Measurements from ENCODE around the gene MSL1.

Gene MSL1

GRCh38 chr17:40106760-40107521, 14.8 kb upstream of the MSL1 start:
- no peak for DNase-seq

DNA sequence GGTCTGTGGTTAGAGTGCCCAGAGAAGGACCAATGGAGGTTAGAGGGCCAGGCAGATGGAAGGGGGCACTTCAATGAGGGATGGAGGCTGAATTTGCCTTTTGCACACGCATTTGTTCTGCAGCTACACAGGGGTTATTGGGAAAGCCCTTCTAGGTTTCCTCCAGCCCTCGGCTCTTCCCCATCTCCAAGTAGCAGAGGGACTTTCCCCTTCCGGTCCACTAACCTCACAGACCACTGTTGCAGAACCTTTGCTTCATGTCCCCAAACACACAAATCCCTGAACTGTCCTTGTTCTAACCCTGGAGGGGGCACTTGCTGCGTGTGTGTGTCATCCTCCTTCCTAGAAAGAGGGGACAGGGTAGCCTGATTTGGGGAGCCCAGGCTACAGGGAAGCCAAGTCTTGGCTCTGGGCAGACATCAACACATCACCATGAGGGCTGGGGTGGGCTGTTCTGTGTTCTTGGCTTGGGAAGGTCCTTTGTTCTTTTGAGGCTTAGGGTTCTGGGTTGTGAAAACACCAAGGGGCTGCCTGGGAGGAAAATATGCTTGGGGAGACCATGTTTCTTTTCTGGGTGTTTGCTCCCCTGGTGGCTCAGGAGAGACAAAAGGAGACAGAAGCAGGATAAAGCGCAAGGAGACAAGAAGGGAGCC, 14.1 kb upstream of the MSL1 start:
- no peak for DNase-seq

DNA sequence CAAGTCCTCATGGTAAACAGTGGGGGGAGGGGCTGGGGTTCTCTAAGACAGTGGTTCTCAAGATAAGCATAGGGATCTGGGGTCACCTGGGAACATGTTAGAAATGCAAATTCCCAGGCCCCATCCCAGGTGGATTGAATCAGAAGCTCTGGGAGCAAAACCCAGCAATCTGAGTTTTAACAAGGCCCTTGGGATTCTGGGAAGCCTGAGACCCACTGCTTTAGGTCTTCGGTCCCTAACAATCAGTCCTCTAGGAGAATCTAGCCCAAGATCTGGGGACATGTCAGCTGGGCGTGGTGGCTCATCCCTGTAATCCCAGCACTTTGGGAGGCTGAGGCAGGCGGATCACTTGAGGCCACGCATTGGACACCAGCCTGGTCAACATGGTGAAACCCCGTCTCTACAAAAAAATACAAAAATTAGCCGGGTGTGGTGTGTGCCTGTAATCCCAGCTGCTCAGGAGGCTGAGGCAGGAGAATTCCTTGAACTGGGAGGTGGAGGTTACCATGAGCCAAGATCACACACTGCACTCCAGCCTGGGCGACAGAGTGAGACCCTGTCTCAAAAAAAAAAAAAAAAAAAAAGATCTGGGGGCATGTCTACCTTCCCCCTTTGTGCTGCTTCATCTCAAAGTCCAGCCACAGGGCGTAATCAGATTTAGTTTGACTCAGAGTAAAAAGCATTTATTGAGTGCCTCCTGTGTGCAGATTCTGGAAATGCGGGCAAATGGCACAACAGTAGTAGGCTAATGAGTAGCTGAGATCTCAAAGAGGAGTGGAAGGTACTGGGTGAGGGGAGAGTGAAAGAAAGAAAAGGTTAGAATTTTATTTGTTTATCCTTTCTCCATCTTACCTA, 12.6 kb upstream of the MSL1 start:
- no peak for DNase-seq

DNA sequence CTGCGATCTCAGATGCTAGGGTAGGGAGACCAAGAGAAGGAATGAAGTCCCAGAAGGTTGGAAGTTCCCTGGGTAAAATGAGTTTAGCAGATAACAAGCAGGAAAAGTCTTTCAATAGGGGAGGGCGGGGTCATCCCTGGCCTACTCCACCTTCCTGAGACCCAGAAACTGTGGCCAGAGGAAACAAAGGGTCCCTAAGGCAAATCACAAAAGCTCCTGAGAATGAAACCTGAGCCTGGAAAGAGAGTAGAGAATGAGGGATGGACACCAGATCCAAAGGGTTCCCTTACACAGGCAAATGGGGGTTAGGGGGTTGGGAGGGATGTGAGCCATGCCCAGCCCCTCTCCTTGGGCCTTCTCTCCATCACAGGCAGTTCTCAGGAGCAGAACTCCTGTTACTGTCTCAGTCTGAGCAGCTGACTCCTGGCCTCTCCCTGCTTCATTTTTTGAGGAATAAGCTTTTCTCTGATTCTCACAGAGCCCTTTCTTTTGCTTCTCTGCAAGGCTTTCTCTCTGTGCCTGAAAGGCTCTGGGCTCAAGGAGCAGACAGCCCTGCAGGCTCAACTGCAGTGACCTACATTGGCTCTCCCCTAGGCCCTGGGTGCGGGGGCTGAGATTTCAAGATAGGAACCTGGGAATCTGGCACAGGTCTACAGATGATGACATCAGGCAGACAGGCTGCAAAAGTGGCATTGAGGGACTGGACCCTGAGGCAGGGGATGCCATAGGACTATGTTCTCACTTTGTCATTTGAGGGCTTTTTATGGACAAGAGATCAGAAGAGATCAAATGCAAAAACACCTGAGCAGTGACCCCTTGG, 11.5 kb upstream of the MSL1 start:
- no peak for DNase-seq

GRCh38 chr17:40111221-40112128, 10.3 kb upstream of the MSL1 start:
- DNase-seq = peak; percentile 54 to 68

DNA sequence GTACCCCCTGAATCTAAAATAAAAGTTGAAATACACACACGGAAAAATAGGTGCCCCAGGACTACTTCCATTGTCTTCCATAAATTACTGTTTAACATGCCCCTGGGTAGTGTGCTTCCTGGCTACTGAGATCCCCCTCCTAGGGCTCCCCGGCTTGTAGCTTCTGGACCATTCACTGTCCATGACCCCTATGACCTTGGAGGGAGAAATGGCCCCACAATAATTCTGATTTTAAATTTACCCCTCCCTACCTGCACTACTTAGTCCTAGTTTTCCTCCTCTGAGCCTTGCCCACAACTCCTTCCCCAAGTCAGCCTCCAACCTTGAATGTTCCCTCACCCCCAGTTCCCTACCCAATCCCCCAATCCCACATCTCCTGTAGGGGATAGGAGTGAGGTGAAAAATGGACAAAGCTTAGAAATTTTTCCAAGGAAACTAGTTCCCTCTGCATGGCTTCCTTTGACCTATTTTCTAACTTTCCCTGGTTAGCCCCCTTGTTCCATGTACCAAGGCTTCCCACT, 9.5 kb upstream of the MSL1 start:
- no peak for DNase-seq

DNA sequence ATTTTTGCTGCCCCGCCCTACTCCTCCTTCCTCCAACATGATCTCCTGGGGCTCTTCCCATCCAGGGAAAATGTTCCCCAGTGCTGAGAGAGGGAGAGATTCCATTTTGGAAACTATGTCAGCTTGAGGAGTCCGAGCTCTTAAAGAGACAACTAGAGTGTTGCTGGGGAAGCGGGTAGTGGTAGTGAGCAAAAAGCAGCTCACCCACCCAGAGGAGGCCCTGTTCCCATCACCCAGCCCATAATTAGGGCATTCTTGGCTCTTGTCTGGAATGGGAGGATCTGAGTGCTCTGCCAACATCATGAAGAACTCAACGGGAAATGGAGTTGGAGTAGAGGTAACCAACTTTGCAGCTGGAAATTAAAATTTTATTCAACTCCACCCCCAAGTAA, 9.1 kb upstream of the MSL1 start:
- DNase-seq = no peak

DNA sequence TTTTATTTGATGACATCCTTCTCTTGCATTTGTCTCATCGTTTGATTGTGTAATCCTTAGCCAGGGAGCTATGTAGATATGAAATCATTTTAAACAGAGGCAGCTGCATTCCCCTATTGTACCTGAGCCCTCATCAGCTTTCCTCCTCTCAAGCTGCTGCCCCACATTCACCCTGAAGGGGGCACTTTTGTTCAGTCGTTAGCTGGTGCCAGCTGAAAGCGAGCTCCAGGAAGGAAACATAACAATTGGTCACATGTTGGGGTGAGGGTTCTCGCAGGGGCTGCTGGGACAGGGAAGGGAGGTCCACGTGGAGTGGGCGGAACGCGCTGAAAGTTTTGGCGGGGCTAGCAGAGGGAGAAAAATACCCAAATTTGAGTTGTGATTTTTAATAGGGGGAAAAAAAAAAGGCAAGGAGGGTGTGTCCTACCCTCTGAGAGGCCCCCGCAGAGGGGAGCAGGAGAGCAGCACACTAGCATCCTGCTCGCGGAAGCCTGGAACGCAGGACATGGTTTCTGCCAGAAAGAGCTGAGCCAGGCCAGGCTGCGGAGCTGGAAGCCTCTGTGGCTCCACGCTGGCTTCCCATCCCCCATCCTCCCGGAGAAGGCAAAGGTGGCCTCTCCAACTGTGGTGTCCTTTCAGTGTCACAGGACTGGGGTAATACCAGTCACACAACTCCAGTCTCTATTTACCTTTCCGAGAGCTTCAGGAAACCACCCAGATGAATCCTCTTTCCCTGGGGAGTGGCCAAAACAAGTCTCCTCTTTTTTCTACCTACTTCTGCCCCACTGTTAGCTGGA, 8.5 kb upstream of the MSL1 start:
- DNase-seq = peak; percentile 85 to 92

GRCh38 chr17:40113907-40114245, 7.9 kb upstream of the MSL1 start:
- no peak for DNase-seq

- no peak for DNase-seq
These were observed 6.7 kb upstream of the MSL1 start for GRCh38 chr17:40115101-40115436.

DNA sequence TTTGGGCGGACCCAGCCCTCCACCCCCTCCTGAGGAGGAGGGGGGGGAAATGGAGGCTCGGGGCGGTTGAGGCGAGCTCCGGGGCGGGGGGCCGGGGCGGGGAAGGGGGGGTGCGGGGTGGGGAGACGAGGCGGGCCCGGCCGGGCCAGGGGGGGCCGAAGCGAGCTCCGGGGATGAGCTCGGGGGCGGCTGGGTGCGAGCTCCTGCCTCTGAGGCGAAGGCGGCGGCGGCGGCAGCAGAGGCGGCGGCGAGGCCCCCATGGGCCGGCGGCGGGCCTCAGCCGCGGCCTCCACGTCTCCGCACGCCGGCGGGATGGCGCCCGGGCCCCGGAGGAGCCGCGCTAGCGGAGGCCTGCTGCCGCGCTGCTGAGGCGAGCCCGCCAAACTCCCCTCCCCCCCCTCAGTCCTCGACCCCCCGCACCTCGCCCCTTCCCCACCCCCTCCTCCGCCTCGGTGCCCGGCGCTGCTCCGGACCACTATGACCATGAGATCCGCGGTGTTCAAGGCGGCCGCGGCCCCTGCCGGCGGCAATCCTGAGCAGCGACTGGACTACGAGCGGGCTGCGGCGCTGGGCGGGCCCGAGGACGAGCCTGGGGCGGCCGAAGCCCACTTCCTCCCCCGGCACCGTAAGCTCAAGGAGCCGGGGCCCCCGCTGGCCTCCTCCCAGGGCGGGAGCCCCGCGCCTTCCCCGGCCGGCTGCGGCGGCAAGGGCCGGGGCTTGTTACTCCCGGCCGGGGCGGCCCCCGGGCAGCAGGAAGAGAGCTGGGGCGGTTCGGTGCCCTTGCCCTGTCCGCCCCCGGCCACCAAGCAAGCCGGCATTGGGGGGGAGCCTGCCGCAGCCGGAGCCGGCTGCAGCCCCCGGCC, 596 bp downstream of the MSL1 start:
- DNase-seq = peak in 1 of 2 experiments; percentile 35

DNA sequence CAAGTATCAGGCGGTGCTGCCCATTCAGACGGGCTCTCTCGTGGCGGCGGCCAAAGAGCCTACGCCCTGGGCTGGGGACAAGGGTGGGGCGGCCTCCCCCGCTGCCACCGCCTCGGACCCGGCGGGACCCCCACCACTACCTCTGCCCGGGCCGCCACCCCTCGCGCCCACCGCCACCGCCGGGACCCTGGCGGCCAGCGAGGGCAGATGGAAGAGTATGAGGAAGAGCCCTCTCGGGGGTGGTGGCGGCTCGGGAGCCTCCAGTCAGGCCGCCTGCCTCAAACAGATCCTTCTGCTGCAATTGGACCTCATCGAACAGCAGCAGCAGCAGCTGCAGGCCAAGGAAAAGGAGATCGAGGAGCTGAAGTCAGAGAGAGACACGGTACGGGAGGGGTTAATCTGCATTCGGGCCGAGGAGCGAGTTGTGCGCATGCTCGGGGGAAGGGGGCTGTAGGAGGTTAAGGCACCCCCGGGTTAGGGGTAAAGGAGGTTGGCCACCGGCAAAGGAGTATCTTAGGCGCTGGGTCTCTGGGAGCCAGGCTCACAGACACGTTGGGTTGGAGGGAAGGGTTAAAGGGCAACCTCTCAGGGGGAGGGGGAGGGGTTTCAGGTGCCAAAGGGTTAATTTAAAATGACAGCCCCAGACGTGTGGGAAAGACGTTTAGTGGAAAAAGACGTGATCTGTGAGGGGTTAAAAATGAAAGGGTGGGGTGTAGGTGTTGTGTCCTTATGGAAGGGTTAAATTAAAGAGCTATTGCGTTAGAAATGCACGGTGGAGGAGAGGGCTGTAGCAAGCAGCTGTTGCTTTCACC, 1.4 kb downstream of the MSL1 start:
- DNase-seq = peak; percentile 55 to 56

GRCh38 chr17:40123811-40124114, 2.0 kb downstream of the MSL1 start:
- no peak for DNase-seq

GRCh38 chr17:40124279-40125141, 2.7 kb downstream of the MSL1 start:
- no peak for DNase-seq

- no peak for DNase-seq
These were observed 7.7 kb downstream of the MSL1 start for GRCh38 chr17:40129498-40129897.

DNA sequence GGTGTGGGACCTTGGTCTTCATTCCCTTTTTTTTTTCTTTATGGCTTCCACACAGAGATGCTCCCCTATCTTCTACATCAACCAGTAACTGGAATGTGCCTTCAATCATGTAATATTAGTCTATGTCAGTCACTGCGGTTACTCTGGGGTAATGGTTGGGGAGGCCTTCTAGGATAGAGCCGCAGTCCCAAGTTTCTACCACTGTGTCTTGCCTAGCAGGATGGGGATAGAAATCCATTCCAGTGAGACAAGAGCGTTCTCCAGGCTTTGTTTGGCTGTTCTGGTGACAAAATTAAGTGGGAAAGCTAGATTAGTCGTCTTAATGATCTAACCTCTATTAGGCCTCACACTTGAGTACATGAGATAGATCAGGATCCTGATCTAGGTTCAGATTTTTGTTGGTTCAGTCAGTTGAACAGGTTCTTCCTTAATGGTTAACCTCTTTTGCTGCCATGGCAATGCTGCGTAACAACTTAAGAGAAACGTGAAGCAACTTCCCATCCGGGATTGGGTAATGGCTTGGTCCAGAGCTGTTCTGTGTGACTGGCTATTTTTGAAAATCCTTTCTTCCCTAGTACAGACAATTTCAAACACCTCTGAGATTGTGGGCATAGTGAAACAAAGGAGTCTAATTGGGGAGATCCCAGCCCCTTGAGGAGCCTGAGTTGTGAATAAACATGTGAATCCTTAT, 8.7 kb downstream of the MSL1 start:
- DNase-seq = no peak

GRCh38 chr17:40134184-40134583, 12.4 kb downstream of the MSL1 start:
- DNase-seq = no peak

- DNase-seq = no peak
These were observed 14.0 kb downstream of the MSL1 start for GRCh38 chr17:40135817-40136216.

Data from stimulated activated CD4-positive, alpha-beta T cell treated with anti-CD3 and anti-CD28 coated beads, Interleukin-4, amount 100 ng/mL, for 4 hours (primary cell).